Pancreas (tissue), 10 donors: Measurements from ENCODE around the gene SAT2. TPM values are rescaled to one million over a fixed set of nuclear protein-coding genes. Genes with fewer than 3 reads are reported as not detected.

Source experiments
- ATAC-seq, 4 donors: fragments of 200-7000 bp; cut with Tn5 transposase; one replicate each; pipeline versions ENCODE4 v1.8.0 to v1.9.1; 2020; ENCODE audit warnings: mild to moderate bottlenecking in 4 of 4, moderate library complexity in 4 of 4
- DNase-seq, 6 donors: peaks; one replicate each; pipeline ENCODE4 v3.0.0-alpha.2; 2020
- FAIRE-seq: peaks from 2 replicates; lab custom pipeline; 2012; peaks lifted over from hg19 to GRCh38; lab: Jason Lieb, UNC
- H3K27ac ChIP-seq, 4 donors: fragments of 200-600 bp; sonication (generic); 1 replicate in 3 of 4; 2 replicates in 1 of 4; pipeline versions ENCODE4 v1.5.0 to v1.8.0; 2020
- H3K27me3 ChIP-seq, 4 donors: fragments of 200-600 bp; one replicate each; pipeline ENCODE4 v1.8.0; 2021
- H3K36me3 ChIP-seq, 3 donors: fragments of 200-600 bp; sonication (generic) in 1 of 3; one replicate each; pipeline versions ENCODE4 v1.5.0 to v1.8.0; 2020 to 2021
- H3K4me1 ChIP-seq, 3 donors: fragments of 200-600 bp; one replicate each; pipeline ENCODE4 v1.8.0; 2021
- H3K4me3 ChIP-seq, 4 donors: fragments of 200-600 bp; sonication (generic) in 2 of 4; one replicate each; pipeline versions ENCODE4 v1.5.0 to v1.8.0; 2020 to 2021
- H3K9me3 ChIP-seq, 4 donors: fragments of 200-600 bp; one replicate each; pipeline ENCODE4 v1.8.0; 2021
- CTCF ChIP-seq, 4 donors: fragments of 200-600 bp; sonication (generic) in 3 of 4; IDR thresholded peaks; one replicate each; pipeline versions ENCODE4 v1.5.0 to v1.8.0; 2021; ENCODE audit warnings: antibody characterized with exemption in 4 of 4
- WGBS, 2 donors: extraction: QIAGEN DNeasy Blood & Tissue Kit; methylation state at CpG; one replicate each; pipeline ENCODE4 v1.1.7; 2013; 5-methylcytosine and 5-hydroxymethylcytosine counted together
- intact Hi-C, 3 donors: fragments of 100-400 bp; cut with DNase I; formaldehyde crosslinking; loops; one replicate each; pipeline versions ENCODE4 v1.11.1 to v1.14.2; 2022
- polyA plus RNA-seq, 2 donors: library from polyadenylated mRNA; stranded (reverse); fragments of 200-250 nt; gene quantifications; one replicate each; pipeline ENCODE4 v1.2.3, GENCODE V29; 2013
- total RNA-seq, 6 donors: library from RNA; stranded (reverse); fragmentation: NEBNext Ultra II Directional in 4 of 6; extraction: Animal tissue kit (Norgen Biotek cat#: 25700) in 4 of 6; gene quantifications; one replicate each; pipeline versions ENCODE4 v1.2.1 to v1.2.4, GENCODE V29; 2021 to 2023
- donor health status: healthy with polysubstance abuse.
- donor health status: DM: no; HTN: no; CAD: no; lungs with moderate emphysema.
- donor health status: DM: no; HTN: no; CAD: no.
- donor health status: control.
- donor health status: control.
- donor health status: Bipolar disorder and iron deficiency.
- donor health status: DM: yes; HTN: yes; CAD: no.
- donor health status: DM: no; HTN: no; CAD: no.
- donor health status: DM: no; HTN: no; CAD: no.
- donor health status: DM: yes; HTN: yes; CAD: no.

Gene SAT2
- total and polyA plus RNA-seq, 8 donors: 43.8 to 348 (median 72.7) TPM

- ATAC-seq (no peak), DNase-seq (no peak), FAIRE-seq (no peak)
- 91 to 94% methylated on average over 26 of the region's 26 CpGs for WGBS, 2 donors
- Histone ChIP-seq H3K36me3 (no peaks in the 10 kb centered on the region), H3K4me3 (no peak overlapping the region), H3K4me1 (no peaks in the 10 kb centered on the region), H3K9me3 (no peaks in the 10 kb centered on the region), H3K27ac (no peak overlapping the region), H3K27me3 (no peaks in the 10 kb centered on the region)
- intact Hi-C loops: no loop called here
- no peak for TF ChIP-seq CTCF (IDR thresholded peaks at IDR 0.05)
Measured at GRCh38 chr17:7640783-7641182, 13.2 kb upstream of the SAT2 start.

DNA sequence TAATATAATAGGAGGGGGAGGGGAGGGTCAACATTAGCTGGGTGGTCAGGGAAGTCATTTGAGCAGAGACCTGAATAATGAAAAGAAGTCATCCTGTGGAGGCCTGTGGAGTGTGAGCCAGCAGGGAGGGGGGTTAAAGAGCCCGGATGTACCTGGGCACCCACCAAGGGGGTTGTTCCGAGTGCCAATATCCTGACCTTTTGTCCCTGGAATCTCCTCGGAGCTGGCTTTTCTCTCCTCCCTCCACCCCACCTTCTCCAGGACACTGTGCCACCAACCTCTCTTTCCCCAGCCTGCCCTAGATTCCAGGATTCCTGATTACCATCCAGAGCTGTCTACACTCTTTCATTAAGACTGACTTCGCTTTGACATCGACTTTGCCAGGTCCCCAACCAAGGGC lies 8.5 kb upstream of the SAT2 start:
- no peak for ATAC-seq
- H3K9me3 ChIP-seq: no peaks in the 10 kb centered on the region
- no peaks in the 10 kb centered on the region for H3K27me3 ChIP-seq
- H3K36me3 ChIP-seq: no peaks in the 10 kb centered on the region
- no peak overlapping the region for H3K4me3 ChIP-seq
- no peak overlapping the region for H3K27ac ChIP-seq
- no peak for TF ChIP-seq CTCF (IDR thresholded peaks at IDR 0.05)
- intact Hi-C loops: no loop called here
- WGBS, 2 donors: 57 to 59% methylated on average over 5 of the region's 5 CpGs
- FAIRE-seq: no peak
- peaks cover 0 to 3% (median 0%) of the 10 kb centered on the region in 3 donors for H3K4me1 ChIP-seq
- DNase-seq: no peak

GRCh38 chr17:7634384-7634783 lies 6.8 kb upstream of the SAT2 start:
- H3K27ac ChIP-seq: no peak overlapping the region
- H3K9me3 ChIP-seq: no peaks in the 10 kb centered on the region
- H3K36me3 ChIP-seq: no peaks in the 10 kb centered on the region
- H3K27me3 ChIP-seq: no peaks in the 10 kb centered on the region
- intact Hi-C loops: no loop called here
- DNase-seq: no peak
- FAIRE-seq: no peak
- no peak for TF ChIP-seq CTCF (IDR thresholded peaks at IDR 0.05)
- H3K4me1 ChIP-seq: peaks cover 0 to 3% (median 0%) of the 10 kb centered on the region in 3 donors
- peak in 1 of 4 donors; percentile 26 for ATAC-seq
- WGBS, 2 donors: 28 to 32% methylated on average over 5 of the region's 5 CpGs
- H3K4me3 ChIP-seq: no peak overlapping the region

- Histone ChIP-seq H3K36me3 (no peaks in the 10 kb centered on the region), H3K9me3 (no peaks in the 10 kb centered on the region), H3K4me3 (no peak overlapping the region), H3K27ac (no peak overlapping the region), H3K4me1 (peaks cover 0 to 4% (median 0%) of the 10 kb centered on the region in 3 donors), H3K27me3 (no peaks in the 10 kb centered on the region)
- 59 to 62% methylated on average over 2 of the region's 2 CpGs for WGBS, 2 donors
- ATAC-seq: peak in 2 of 4 donors; percentile 18 to 21
- intact Hi-C loops: no loop called here
- TF ChIP-seq CTCF (IDR thresholded peaks at IDR 0.05): no peak
- FAIRE-seq: no peak
- no peak for DNase-seq
Measured at GRCh38 chr17:7633093-7633492, 5.5 kb upstream of the SAT2 start.

- intact Hi-C loops: no loop called here
- H3K9me3 ChIP-seq: no peaks in the 10 kb centered on the region
- H3K36me3 ChIP-seq: no peaks in the 10 kb centered on the region
- peak in 2 of 4 donors; percentile 11 to 12 for TF ChIP-seq CTCF (IDR thresholded peaks at IDR 0.05)
- H3K4me1 ChIP-seq: peaks cover 0 to 7% (median 0%) of the 10 kb centered on the region in 3 donors
- FAIRE-seq (no peak), DNase-seq (peak in 2 of 6 donors; percentile 45 to 46), ATAC-seq (peak in 3 of 4 donors; percentile 31 to 51 (median 33))
- 45 to 49% methylated on average over 6 of the region's 6 CpGs for WGBS, 2 donors
- no peak overlapping the region for H3K4me3 ChIP-seq
- no peaks in the 10 kb centered on the region for H3K27me3 ChIP-seq
- H3K27ac ChIP-seq: no peak overlapping the region
Measured at GRCh38 chr17:7632492-7632894, 4.9 kb upstream of the SAT2 start.
